Putamen (tissue), 1 donor: ENCODE data around the gene ALKBH4.
"Not testable (repeated sequence)": the region's sequence is repeated elsewhere in the genome, so short reads cannot be mapped to it uniquely, and the experiment has no call there.

ENCODE experiments used
- DNase-seq: peaks from one replicate; pipeline ENCODE4 v3.0.0-alpha.2; 2016; ENCODE audit warnings: low spot score

The ALKBH4 gene

DNA sequence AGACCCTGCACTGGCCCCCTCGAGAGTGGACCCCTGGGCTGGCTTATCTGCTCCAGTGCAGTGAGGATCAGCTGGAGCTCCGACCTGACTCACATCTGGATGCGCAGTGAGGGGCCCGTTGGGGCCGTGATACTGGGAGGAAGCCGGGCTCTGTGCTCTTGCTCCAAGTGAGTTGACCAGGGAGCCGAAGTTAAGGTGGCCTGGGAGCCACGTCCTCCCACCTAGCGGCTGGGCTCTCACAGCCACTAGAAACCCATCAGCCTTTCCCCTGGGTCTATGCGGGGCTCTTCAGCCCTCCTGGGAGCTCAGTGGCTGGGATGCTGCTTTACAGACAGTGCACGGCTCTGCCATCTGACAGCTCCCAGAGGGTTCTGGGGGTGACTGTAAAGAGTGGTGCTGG, 9.1 kb downstream of the ALKBH4 start:
- DNase-seq, result no peak

DNA sequence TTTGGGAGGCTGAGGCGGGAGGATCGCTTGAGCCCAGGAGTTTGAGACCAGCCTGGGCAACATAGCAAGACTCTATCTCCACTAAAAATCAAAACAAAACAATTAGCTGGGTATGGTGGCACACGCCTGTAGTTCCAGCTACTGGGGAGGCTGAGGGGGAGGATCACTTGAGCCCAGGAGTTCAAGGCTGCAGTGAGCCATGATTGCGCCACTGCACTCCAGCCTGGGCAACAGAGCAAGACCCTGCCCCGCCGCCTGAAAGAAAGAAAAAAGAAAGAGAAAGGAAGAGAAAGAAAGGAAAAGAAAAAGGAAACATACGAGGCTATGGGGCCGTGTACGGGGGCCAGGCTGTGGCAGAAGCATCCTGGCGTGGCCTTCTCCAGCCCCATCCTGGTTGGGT, 9.7 kb downstream of the ALKBH4 start:
- DNase-seq, result not testable (repeated sequence)

DNA sequence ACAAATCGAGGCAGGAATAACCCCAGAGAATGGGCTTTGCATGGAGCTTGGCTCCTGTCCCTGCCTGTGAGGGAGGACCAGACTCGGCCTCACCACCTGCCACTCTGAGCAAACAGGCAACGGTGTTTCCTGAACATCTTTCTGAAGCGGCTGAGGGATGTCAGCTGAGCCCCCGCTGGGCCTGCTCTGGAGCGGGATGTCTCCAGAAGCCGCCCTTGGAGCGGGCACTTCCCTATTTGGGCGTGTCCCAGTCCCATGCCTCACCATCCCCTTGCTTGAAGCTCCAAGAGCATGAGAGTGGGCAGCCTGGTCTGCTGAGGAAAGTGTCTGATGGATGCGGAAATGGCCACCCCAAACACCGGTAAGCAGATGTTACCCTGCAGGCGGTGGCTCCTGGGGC, 10.2 kb downstream of the ALKBH4 start:
- no peak for DNase-seq

DNA sequence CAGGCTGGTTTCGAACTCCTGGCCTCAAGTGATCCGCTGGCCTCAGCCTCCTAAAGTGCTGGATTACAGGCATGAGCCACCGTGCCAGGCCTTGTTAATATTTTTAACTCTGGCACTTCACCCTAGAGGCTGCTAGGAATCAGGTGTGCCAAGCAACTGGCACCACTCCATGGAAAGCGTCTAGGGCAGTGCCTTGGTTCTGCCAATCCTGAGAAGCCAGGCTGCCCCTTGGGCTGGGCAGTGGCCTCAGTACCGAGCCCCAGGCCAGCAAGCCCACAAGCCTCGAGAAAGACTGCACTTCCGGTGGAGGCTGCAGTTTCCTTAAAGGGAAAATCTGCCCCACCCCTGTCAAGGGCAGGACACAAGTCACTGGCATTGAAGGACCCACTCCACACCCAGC, 11.3 kb downstream of the ALKBH4 start:
- DNase-seq, result no peak

DNA sequence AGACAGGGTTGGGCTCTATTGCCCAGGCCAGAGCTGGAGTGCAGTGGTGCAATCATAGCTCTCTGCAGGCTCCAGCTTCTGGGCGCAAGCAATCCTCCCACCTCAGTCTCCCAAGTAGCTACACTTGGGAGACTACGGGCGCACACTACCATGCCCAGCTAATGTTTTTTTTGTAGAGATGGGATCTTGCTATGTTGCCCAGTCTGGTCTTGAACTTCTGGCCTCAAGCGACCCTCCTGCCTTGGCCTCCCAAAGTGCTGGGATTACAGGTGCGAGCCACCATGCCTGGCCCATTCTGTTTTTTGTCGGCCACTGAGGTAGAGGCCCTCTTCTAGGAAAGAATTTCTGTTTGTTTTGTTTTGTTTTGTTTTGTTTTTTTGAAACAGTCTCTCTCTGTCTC, 12.2 kb downstream of the ALKBH4 start:
- no peak for DNase-seq

DNA sequence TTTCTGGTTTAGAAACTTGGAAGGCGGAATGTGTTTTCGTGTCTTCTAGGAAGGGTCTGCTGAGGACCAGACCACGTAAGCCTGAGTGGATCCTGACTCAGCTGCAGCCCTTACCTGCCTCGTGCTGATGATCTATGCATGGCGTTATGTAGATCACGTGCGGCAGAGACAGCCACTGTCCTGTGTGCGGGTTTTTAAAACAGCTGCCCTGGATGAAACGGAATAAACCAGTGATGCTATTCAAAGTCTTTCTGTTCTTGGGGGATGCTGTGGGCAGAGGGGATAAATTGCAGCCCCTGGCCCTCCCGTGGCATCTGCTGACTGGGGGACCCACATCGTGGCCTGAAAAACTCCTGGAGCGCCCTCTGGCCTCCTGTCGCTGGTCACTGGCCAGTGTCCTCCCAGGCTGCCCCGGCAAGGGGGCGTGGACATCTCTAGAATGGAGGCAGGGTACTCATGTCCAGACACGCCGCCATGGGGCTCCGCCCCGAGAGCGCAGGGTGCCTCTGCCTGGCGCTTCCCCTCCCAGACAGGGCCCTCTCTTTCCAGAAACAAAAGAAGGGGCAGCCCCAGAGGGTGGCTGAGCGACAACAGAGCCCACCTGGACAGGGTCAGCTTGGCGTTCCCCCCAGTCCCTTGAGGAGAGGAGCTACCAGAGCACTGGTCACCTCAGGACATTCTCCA, 13.2 kb downstream of the ALKBH4 start:
- DNase-seq, result no peak

DNA sequence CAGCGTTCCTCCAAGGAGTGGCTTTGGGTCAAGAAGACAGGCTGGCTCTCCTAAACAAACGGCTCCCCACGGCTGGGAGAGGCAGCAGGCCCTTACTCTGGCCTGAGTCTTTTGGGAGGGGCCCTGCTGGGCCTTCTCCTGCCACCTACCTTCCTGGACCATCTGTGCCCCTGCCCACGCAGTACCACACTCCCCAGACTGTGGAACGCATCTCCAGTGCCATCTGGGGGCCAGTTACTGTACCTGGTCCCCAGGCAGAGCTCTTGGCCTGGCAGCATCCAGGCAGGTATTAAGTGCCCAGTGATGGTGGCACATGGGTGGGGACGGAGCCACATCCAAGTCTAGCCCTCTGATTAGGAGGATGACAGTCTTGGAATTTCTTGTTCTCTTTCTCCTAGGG, 14.4 kb downstream of the ALKBH4 start:
- no peak for DNase-seq

DNA sequence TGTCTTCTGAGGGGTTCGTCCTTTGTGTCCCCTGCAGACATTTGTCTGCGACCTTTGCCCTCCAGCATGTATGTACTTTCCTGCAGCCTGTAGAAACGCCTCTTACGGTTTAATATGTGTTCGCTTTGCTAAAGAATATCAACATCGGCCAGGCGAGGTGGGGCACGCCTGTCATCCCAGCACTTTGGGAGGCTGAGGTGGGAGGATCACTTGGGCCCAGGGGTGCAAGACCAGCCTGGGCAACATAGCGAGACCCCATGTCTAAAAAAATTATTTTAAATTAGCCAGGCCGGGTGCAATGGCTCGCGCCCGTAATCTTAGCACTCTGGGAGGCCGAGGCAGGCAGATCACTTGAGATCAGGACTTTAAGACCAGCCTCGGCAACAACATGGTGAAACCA, 15.5 kb downstream of the ALKBH4 start:
- DNase-seq, result no peak

DNA sequence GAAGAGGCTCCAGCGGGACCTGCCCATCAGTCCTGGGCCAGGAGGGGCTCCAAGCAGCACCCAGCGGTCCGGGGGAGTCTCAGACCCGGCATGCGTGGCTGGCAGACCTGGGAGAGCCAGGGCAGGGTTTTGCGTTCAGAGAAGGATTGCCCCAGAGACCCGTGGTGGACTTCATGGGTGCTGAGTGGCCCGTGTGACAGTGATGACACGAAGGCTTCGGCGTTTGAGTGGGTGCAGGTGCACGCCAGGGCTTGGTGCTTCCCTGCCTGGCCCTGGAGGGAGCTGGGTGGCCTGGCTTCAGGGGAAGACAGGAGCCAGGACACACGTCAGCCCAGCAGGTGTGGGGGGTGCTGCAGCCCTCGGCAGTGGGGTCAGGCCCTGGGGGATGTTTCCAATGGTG, 17.4 kb downstream of the ALKBH4 start:
- DNase-seq, result no peak

DNA sequence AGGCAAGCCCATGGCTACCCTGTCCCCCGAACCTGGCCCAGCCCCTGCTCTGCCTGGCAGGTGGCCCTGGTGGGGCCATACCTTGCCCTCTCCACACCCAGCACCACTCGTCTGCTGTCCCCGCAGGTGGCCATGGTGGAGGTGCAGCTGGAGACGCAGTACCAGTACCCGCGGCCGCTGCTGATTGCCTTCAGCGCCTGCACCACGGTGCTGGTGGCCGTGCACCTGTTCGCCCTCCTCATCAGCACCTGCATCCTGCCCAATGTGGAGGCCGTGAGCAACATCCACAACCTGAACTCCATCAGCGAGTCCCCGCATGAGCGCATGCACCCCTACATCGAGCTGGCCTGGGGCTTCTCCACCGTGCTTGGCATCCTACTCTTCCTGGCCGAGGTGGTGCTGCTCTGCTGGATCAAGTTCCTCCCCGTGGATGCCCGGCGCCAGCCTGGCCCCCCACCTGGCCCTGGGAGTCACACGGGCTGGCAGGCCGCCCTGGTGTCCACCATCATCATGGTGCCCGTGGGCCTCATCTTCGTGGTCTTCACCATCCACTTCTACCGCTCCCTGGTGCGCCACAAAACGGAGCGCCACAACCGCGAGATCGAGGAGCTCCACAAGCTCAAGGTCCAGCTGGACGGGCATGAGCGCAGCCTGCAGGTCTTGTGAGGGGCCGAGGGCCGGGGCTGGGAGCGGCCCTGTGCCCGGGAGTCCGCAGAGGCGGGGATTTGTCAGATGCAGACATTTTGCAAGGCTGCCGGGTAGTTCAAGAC, 18.1 kb downstream of the ALKBH4 start:
- DNase-seq, result no peak

DNA sequence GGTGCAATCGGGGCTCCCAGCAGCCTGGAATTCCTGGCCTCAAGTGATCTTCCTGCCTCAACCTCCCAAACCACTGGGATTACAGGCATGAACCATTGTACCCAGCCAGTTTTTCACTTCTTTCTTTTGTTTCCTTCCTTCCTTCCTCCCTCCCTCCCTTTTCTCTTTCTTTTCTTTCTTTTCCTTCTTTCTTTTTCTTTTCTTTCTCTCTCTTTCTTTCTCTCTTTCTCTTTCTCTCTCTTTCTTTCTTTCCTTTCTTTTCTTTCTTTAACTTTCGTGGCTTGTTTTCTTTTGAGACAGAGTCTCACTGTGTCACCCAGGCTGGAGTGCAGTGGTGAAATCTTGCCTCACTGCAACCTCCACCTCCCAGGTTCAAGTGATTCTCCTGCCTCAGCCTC, 19.0 kb downstream of the ALKBH4 start:
- no peak for DNase-seq

DNA sequence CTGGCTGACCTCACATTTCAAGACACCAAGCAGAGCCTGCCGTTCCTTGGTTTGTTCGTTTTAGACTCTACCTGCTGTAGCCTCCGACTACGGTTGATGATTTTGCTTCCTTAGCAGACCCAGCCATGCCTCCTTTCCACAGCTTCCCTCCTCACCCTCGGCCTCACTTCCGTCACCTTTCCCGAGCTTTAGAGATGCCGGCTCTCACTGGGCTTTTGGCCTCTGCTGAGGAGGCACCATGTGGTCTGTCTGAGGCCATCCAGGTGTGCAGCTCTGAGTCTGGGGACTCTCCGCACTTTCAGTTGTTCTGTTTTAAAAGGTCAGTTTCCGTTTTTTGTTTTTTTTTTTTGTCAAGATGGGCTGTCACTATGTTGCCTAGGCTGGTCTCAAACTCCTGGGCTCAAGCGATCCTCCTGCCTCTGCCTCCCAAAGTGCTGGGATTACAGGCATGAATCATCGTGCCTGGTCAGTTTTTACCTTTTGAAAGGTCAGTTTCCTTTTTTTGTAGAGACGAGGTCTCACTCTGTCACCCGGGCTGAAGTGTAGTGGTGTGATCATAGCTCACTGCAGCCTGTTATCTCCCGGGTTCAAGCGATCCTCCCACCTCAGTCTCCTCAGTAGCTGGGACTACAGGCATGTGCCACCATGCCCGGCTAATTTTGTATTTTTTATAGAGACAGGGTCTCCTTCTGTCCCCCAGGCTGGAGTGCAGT, 19.5 kb downstream of the ALKBH4 start:
- DNase-seq, result no peak

DNA sequence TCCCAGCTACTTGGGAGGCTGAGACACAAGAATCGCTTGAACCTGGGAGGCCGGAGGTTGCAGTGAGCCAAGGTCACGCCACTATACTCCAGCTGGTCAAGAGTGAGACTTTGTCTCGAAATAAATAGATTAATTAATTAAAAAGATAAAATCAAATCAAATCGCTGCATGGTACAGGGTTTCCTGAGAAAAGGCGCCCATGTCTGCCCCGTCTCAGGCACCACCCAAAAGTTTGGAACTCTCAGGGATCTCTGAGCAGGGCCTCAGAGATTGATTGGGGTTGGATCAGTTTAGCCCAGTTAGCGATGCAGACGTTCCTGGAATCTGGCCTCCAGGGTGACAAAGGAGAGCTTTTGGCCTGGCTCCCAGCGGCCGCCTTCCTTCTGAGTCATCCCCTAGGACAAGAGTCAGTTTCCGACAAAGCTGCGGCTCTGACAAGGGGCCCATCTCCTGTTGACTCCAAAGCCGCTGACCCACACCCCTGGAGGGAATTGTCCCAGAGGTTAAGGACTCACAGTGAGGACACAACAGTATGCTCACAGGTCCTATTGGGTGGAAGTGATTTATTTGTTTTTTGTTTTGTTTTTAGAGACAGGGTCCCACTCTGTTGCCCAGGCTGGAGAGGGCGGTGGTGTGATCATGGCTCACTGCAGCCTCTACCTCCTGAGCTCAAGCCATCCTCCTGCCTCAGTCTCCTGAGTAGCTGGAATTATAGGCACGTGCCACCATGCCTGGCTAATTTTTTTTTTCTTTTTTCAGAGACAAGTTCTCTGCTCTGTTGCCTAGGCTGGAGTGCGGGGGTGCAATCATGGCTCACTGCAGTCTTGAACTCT, 24.5 kb downstream of the ALKBH4 start:
- no peak for DNase-seq

DNA sequence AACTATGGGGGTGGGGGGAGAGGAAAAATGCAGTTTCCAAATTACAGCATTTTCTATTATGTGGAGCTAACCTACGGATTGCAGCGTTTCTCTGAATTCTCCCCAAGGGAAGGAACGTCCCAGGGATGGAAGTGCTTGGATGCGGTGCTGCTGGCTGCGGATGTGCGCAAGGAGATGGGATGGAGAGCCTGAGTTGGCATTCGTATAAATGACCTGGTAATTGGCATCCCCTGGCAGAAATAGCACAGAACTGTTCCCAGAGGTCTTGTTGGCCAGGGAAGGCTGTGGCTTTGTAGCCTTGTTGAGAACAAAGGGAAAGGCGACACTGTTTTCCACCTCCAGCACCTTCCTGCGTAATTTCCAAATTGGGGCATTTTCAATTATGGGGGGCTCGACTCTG, 28.5 kb downstream of the ALKBH4 start:
- DNase-seq, result no peak

DNA sequence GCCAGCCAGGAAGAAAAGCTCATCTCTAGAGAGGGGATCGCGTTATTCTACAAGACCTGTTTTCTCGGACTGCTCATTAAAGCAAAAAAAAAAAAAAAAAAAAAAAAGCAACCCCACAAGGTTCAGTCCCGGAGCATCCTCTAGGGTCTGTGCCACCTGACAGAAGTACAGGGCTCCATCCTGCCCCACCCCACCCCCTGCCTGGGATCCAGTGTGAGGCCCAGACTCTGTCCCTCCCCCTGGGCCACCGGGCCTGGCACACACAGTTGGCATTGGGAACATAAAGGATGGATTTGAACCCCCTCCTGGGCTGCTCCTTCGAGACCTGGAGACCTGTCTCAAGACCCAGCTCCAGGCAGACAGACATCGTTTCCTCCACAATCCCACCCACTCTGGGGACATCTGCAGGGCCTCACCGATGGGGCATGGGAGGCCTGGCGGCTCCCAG, 30.6 kb downstream of the ALKBH4 start:
- no peak for DNase-seq

DNA sequence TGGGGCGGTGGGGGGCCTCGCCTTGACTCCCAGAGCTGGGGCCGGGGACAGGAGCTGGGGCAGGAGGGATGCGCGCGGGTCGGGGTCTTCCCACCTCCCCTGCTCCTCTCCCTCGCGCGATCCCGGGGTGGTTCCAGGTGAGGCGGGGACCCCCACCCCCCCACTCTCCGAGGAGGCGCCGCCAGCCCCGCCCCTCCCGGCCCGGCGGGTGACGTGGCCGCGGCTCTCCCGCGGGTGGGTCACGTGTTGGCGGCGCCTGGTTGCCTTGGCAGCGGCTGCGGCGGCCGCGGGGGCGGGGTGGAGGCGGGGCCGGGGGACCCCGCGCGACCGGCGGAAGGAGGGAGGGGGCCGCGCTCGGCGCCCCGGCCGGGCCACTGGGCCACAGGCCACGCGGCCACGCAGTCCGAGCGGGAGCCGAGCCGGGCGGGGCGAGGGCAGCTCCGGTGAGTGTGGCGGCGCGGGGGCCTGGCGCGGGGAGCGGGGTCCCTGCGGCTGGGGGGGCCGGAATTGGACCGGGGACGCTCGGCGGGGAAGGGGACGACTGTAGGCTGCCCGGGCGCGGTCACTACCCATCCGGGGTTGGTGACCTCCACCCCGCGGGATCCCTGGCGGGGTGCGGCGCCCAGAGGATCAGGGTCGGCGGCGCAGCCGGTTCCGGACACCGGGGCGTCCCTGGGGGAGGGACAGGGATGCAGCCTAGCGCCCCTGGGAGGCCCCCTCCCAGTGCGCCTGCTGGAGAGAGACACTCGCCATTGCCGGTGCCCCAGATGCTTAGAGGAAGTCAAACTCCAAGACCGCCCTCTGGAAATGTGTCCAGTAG, 31.2 kb downstream of the ALKBH4 start, which contains the start of gene ORAI2:
ORAI2 (plus strand) TSS at position 357 of the 820 bp plus-strand sequence. CDS start 5,382 bp downstream, outside the sequence.
- DNase-seq, result peak; percentile 76

DNA sequence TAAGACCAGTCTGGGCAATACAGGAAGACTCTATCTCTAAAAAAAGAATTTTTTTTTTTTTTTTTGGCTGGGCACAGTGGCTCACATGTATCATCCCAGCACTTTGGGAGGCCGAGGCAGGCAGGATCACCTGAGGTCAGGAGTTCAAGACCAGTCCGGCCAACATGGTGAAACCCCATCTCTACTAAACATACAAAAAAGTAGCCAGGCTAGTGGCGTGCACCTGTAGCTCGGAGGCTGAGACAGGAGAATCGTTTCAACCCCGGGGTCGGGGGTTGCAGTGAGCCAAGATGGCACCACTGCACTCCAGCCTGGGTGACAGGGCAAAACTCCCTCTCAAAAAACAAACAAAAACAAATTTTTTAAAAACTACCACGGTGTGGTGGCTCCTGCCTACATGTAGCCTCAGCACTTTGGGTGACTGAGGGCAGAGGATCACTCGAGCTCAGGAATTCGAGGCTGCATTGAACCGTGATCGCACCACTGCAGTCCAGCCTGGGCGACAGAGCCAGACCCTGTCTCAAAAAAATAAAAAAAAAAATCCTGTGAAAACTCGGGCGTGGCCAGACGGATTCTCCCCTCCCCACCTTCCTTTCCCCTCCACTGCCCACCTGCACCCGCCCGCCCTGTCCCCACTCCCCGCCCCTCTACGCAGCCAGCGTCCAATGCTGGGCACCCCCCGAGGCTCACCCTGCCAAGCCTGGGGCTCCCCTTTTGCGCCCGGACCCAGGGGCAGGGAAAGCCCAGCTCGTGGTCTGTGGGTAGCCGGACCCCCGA, 32.0 kb downstream of the ALKBH4 start:
- DNase-seq, result no peak

DNA sequence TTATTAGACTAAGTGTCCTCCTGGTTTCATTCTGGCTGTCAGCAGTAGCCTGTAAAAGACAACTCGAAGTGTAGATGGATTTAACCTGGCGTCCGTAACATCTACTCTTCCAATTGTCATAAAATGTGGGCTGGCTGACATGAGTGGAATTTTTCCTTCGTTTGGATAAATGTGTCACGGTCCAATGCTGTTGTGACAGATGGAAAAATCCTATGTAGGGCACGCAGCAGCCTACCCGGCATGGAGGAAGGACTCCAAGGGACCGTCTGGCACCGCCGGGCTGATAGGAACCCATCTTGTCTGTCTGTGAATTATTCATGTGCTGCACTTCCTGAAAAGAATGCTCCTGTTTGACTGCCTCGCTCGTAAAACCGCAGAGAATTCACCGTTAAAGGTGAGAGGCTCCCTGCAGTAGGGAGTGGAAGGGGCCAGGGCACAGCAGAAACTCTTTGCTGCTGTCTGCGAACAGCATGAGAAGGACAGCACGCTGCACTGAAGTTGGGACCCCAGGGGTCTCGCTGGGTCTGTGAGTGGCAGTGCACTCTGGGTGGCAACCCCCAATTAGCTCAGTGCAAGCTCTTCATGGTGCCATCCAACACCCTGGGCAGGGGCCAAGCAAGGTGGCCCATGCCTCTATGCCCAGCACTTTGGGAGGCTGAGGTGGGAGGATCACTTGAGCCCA, 32.9 kb downstream of the ALKBH4 start:
- DNase-seq, result no peak

DNA sequence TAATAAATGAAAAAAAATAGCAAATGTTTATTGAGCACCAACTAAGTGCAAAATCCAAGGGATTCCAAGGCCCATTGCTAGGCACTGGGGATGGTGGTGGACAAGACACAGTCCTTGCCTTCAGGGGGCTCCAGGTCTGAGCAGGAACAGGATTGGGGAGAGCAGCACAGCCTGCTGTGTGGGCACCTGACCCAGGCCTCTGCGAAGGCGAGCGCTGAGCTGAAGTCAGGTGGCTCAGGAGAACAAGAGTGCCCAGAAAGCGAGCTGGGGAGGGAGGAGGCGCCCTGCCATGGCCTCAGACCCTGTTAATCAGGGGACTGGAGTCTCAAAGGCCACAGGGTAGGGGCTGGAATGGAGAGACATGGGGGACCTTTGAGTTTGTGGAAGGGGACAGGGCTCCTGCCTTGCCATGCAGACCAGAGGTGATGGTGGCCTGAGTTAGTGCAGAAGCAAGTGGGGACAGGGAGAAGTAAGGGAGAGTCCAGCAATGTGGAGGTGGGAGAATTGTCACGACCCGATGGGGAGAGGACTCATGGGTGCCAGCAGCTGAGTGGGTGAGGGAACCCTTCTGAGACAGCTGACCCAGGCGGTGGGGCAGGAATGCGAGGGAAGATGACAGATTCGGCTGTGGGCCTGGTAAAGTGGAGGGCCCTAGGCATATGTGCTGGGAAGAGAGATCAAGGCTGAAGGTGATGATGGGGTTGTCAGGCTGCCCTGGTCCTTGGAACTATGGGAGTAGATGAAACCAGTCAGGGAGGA, 35.3 kb downstream of the ALKBH4 start:
- DNase-seq, result no peak
